Heart left ventricle (tissue), 16 donors: ENCODE data around the gene STEAP2. TPM values are rescaled to one million over a fixed set of nuclear protein-coding genes. Genes with fewer than 3 reads are reported as not detected.

Source experiments
- ATAC-seq, 4 donors: fragments of 200-7000 bp; cut with Tn5 transposase; one replicate each; pipeline ENCODE4 v1.9.1; 2020 to 2022; ENCODE audit warnings: moderate library complexity in 4 of 4, mild to moderate bottlenecking in 3 of 4, moderate number of reproducible peaks in 1 of 4
- DNase-seq, 5 donors: peaks; one replicate each; pipeline ENCODE4 v3.0.0-alpha.2; 2020
- H3K27ac ChIP-seq, 12 donors: fragments of 200-600 bp; sonication (generic) in 4 of 12; one replicate each; pipeline versions ENCODE4 v1.5.0 to v1.8.0; 2016 to 2022; ENCODE audit warnings: mild to moderate bottlenecking in 2 of 12
- H3K27me3 ChIP-seq, 9 donors: fragments of 200-600 bp; sonication (generic) in 2 of 9; one replicate each; pipeline versions ENCODE4 v1.5.1 to v1.8.0; 2016 to 2022; ENCODE audit warnings: mild to moderate bottlenecking in 3 of 9
- H3K36me3 ChIP-seq, 9 donors: fragments of 200-600 bp; sonication (generic) in 2 of 9; one replicate each; pipeline versions ENCODE4 v1.5.0 to v1.8.0; 2018 to 2022; ENCODE audit warnings: mild to moderate bottlenecking in 2 of 9
- H3K4me1 ChIP-seq, 12 donors: fragments of 200-600 bp; sonication (generic) in 4 of 12; one replicate each; pipeline versions ENCODE4 v1.5.0 to v1.8.0; 2016 to 2022; ENCODE audit warnings: mild to moderate bottlenecking in 3 of 12
- H3K4me3 ChIP-seq, 12 donors: fragments of 200-600 bp; sonication (generic) in 4 of 12; one replicate each; pipeline versions ENCODE4 v1.5.0 to v1.8.0; 2017 to 2022; ENCODE audit warnings: mild to moderate bottlenecking in 9 of 12, moderate library complexity in 4 of 12
- H3K9me3 ChIP-seq, 12 donors: fragments of 200-600 bp; sonication (generic) in 4 of 12; one replicate each; pipeline versions ENCODE4 v1.5.0 to v1.8.0; 2016 to 2022; ENCODE audit warnings: mild to moderate bottlenecking in 1 of 12
- CTCF ChIP-seq, 12 donors: fragments of 200-600 bp; sonication (generic) in 4 of 12; IDR thresholded peaks; one replicate each; pipeline versions ENCODE4 v1.5.0 to v1.8.0; 2018 to 2022; ENCODE audit warnings: antibody characterized with exemption in 12 of 12, mild to moderate bottlenecking in 5 of 12
- POLR2A ChIP-seq, 2 donors: fragments of 450-650 bp; IDR thresholded peaks; one replicate each; pipeline ENCODE4 v1.6.1; 2017; ENCODE audit warnings: antibody characterized with exemption in 2 of 2, mild to moderate bottlenecking in 2 of 2, moderate library complexity in 2 of 2
- WGBS, 4 donors: extraction: QIAGEN DNeasy Blood & Tissue Kit in 2 of 4; methylation state at CpG; one replicate each; pipeline versions ENCODE4 v1.1.5 to v1.1.7; 2013 to 2018; 5-methylcytosine and 5-hydroxymethylcytosine counted together
- intact Hi-C, 10 donors: fragments of 100-400 bp; cut with DNase I; formaldehyde crosslinking; loops; one replicate each; pipeline versions ENCODE4 v1.11.1 to v1.14.2; 2022
- polyA plus RNA-seq, 2 donors: library from polyadenylated mRNA; stranded (reverse); fragments of 200-250 nt; gene quantifications; one replicate each; pipeline ENCODE4 v1.2.3, GENCODE V29; 2013
- total RNA-seq, 9 donors: library from RNA; depleted of rRNA in 2 of 9; stranded (reverse); fragments of >200 nt in 2 of 9; fragmentation: NEBNext Ultra II Directional in 3 of 9; extraction: Animal tissue kit (Norgen Biotek cat#: 25700) in 3 of 9; gene quantifications; one replicate each; pipeline versions ENCODE4 v1.1.0 to v1.2.4, GENCODE V29; 2016 to 2023
- donor health status: ischemic (EF 13 %, LVEDD 7.1; RV severe dilation, severe dysfunction).
- donor health status: healthy with polysubstance abuse.
- donor health status: DM: no; HTN: yes; CAD: no.
- donor health status: DM: no; HTN: no; CAD: no.
- donor health status: ischemic (EF 25% LVEDD 6.9; RV normal size, moderate dysfunction).
- donor health status: ischemic (EF 25% LVEDD 5.7; RV mildly dilated, moderate dysfunction).
- donor health status: healthy.
- donor health status: DM: yes; HTN: yes; CAD: no.
- donor health status: ischemic (EF 35%, LVEDD 5.7; RV mildly dilated, moderate dysfunction).
- donor health status: nonischemic (EF 11% LVEDD 7.7; RV severe dilation, severe dysfunction).
- donor health status: DM: yes; HTN: yes; CAD: no.
- donor health status: PGD.
- donor health status: ischemic (EF 29% LVEDD 5.4; RV normal size, mild dysfunction).
- donor health status: nonischemic (EF 23%, LVEDD 6.1; RV moderate dilation, normal function).

Gene STEAP2
- total and polyA plus RNA-seq, 11 donors, result 1.4 to 16.7 (median 7.3) TPM

GRCh38 chr7:90236721-90237289 is 25.3 kb downstream of the STEAP2 start:
- Histone ChIP-seq H3K27me3 (no peaks in the 10 kb centered on the region), H3K4me3 (no peak overlapping the region), H3K36me3 (peaks cover 0 to 7% (median 0%) of the 10 kb centered on the region in 9 donors), H3K9me3 (no peaks in the 10 kb centered on the region), H3K27ac (no peak overlapping the region), H3K4me1 (peaks cover 0 to 5% (median 0%) of the 10 kb centered on the region in 12 donors)
- ATAC-seq (no peak), DNase-seq (no peak)
- no peak for TF ChIP-seq POLR2A (IDR thresholded peaks at IDR 0.05)
- no peak for TF ChIP-seq CTCF (IDR thresholded peaks at IDR 0.05)
- intact Hi-C loops, result no loop called here
- 67 to 84% (median 75%) methylated on average over 1 of the region's 1 CpG for WGBS, 4 donors

GRCh38 chr7:90238022-90238421 is 26.5 kb downstream of the STEAP2 start:
- no peak overlapping the region for H3K4me3 ChIP-seq
- WGBS, 4 donors, result 92 to 96% (median 95%) methylated on average over 2 of the region's 2 CpGs
- peaks cover 0 to 7% (median 0%) of the 10 kb centered on the region in 9 donors for H3K36me3 ChIP-seq
- no peaks in the 10 kb centered on the region for H3K27me3 ChIP-seq
- peaks cover 0 to 5% (median 0%) of the 10 kb centered on the region in 12 donors for H3K4me1 ChIP-seq
- ATAC-seq (no peak), DNase-seq (no peak)
- intact Hi-C loops, result no loop called here
- no peak overlapping the region for H3K27ac ChIP-seq
- no peaks in the 10 kb centered on the region for H3K9me3 ChIP-seq
- no peak for TF ChIP-seq CTCF (IDR thresholded peaks at IDR 0.05)
- TF ChIP-seq POLR2A (IDR thresholded peaks at IDR 0.05), result no peak

- TF ChIP-seq CTCF (IDR thresholded peaks at IDR 0.05) (no peak), POLR2A (IDR thresholded peaks at IDR 0.05) (no peak)
- no peak overlapping the region for H3K4me3 ChIP-seq
- DNase-seq, result no peak
- no peaks in the 10 kb centered on the region for H3K9me3 ChIP-seq
- no peak overlapping the region for H3K27ac ChIP-seq
- 61 to 89% (median 78%) methylated on average over 1 of the region's 1 CpG for WGBS, 4 donors
- intact Hi-C loops, result no loop called here
- ATAC-seq, result no peak
- peaks cover 0 to 2% (median 0%) of the 10 kb centered on the region in 9 donors for H3K36me3 ChIP-seq
- H3K4me1 ChIP-seq, result peaks cover 0 to 5% (median 0%) of the 10 kb centered on the region in 12 donors
- H3K27me3 ChIP-seq, result no peaks in the 10 kb centered on the region
These were observed 27.0 kb downstream of the STEAP2 start for GRCh38 chr7:90238583-90238982.

- no peak for ATAC-seq
- no peaks in the 10 kb centered on the region for H3K27me3 ChIP-seq
- 54 to 81% (median 68%) methylated on average over 3 of the region's 3 CpGs for WGBS, 4 donors
- peaks cover 0 to 2% (median 0%) of the 10 kb centered on the region in 9 donors for H3K36me3 ChIP-seq
- no peak for TF ChIP-seq CTCF (IDR thresholded peaks at IDR 0.05)
- TF ChIP-seq POLR2A (IDR thresholded peaks at IDR 0.05), result no peak
- peaks cover 0 to 5% (median 0%) of the 10 kb centered on the region in 12 donors for H3K4me1 ChIP-seq
- intact Hi-C loops, result no loop called here
- no peak overlapping the region for H3K4me3 ChIP-seq
- no peak for DNase-seq
- no peaks in the 10 kb centered on the region for H3K9me3 ChIP-seq
- no peak overlapping the region for H3K27ac ChIP-seq
These were observed 27.5 kb downstream of the STEAP2 start for GRCh38 chr7:90239050-90239449.
